IPS-20b (cell line): Measurements from ENCODE around the gene TOR1AIP1.

Experiments used
- H3K27ac ChIP-seq: one replicate; pipeline ENCODE4 v1.5.1; 2013; ENCODE audit warnings: low read length
- H3K27me3 ChIP-seq: 2 replicates; pipeline ENCODE4 v1.6.1; 2013; ENCODE audit warnings: mild to moderate bottlenecking, low read length, inconsistent platforms; ENCODE audit not compliant: insufficient read depth
- H3K36me3 ChIP-seq: 2 replicates; pipeline ENCODE4 v1.6.1; 2013; ENCODE audit warnings: low read depth, mild to moderate bottlenecking, inconsistent platforms, low read length, moderate library complexity; ENCODE audit not compliant: insufficient read depth
- H3K4me1 ChIP-seq: 2 replicates; pipeline ENCODE4 v1.6.1; 2013; ENCODE audit warnings: mild to moderate bottlenecking, control low read depth, inconsistent platforms, low read length, moderate library complexity; ENCODE audit not compliant: insufficient read depth
- H3K4me3 ChIP-seq: 2 replicates; pipeline ENCODE4 v1.5.1; 2013; ENCODE audit warnings: mild to moderate bottlenecking, low read length, inconsistent platforms
- H3K9ac ChIP-seq: 2 replicates; pipeline ENCODE4 v1.6.1; 2013; ENCODE audit warnings: low read depth, mild to moderate bottlenecking, inconsistent platforms, low read length, moderate library complexity
- H3K9me3 ChIP-seq: 2 replicates; pipeline ENCODE4 v1.6.1; 2013; ENCODE audit warnings: mild to moderate bottlenecking, low read depth, low read length, inconsistent platforms; ENCODE audit not compliant: insufficient read depth

Gene TOR1AIP1

GRCh38 chr1:179883040-179883744, 1.1 kb downstream of the TOR1AIP1 start:
- H3K36me3 ChIP-seq: peaks cover 30% of the 10 kb centered on the region
- H3K4me1 ChIP-seq: peaks cover 4% of the 10 kb centered on the region; the same call in 1 of the 2 replicates
- peak overlapping the region; percentile 44 for H3K27ac ChIP-seq
- no peaks in the 10 kb centered on the region for H3K27me3 ChIP-seq
- H3K4me3 ChIP-seq: peak overlapping the region; percentile 87
- no peaks in the 10 kb centered on the region for H3K9me3 ChIP-seq
- peak overlapping the region; percentile 93 for H3K9ac ChIP-seq

GRCh38 chr1:179883745-179884138, 1.7 kb downstream of the TOR1AIP1 start:
- peaks cover 30% of the 10 kb centered on the region for H3K36me3 ChIP-seq
- H3K27me3 ChIP-seq: no peaks in the 10 kb centered on the region
- H3K9me3 ChIP-seq: no peaks in the 10 kb centered on the region
- H3K4me3 ChIP-seq: peak overlapping the region; percentile 87
- H3K4me1 ChIP-seq: peaks cover 4% of the 10 kb centered on the region; the same call in 1 of the 2 replicates
- H3K9ac ChIP-seq: peak overlapping the region; percentile 93; the same call in 1 of the 2 replicates
- no peak overlapping the region for H3K27ac ChIP-seq

- H3K27ac ChIP-seq: no peak overlapping the region
- no peaks in the 10 kb centered on the region for H3K9me3 ChIP-seq
- H3K27me3 ChIP-seq: no peaks in the 10 kb centered on the region
- no peak overlapping the region for H3K9ac ChIP-seq
- H3K4me1 ChIP-seq: no peaks in the 10 kb centered on the region
- no peak overlapping the region for H3K4me3 ChIP-seq
- H3K36me3 ChIP-seq: peaks cover 55% of the 10 kb centered on the region
These were observed 6.0 kb downstream of the TOR1AIP1 start for GRCh38 chr1:179888071-179888470.

GRCh38 chr1:179889589-179889988, 7.5 kb downstream of the TOR1AIP1 start:
- Histone ChIP-seq H3K9me3 (no peaks in the 10 kb centered on the region), H3K4me3 (no peak overlapping the region), H3K27me3 (no peaks in the 10 kb centered on the region), H3K4me1 (no peaks in the 10 kb centered on the region), H3K36me3 (peaks cover 53% of the 10 kb centered on the region), H3K27ac (no peak overlapping the region), H3K9ac (no peak overlapping the region)

- no peak overlapping the region for H3K9ac ChIP-seq
- H3K27me3 ChIP-seq: no peaks in the 10 kb centered on the region
- peaks cover 38% of the 10 kb centered on the region for H3K36me3 ChIP-seq
- no peaks in the 10 kb centered on the region for H3K4me1 ChIP-seq
- H3K4me3 ChIP-seq: no peak overlapping the region
- no peaks in the 10 kb centered on the region for H3K9me3 ChIP-seq
- H3K27ac ChIP-seq: no peak overlapping the region
These were observed 28.8 kb downstream of the TOR1AIP1 start for GRCh38 chr1:179910934-179911333.

GRCh38 chr1:179911812-179912211, 29.7 kb downstream of the TOR1AIP1 start:
- H3K9me3 ChIP-seq: no peaks in the 10 kb centered on the region
- no peak overlapping the region for H3K9ac ChIP-seq
- no peak overlapping the region for H3K4me3 ChIP-seq
- H3K27me3 ChIP-seq: no peaks in the 10 kb centered on the region
- H3K36me3 ChIP-seq: peaks cover 40% of the 10 kb centered on the region
- no peak overlapping the region for H3K27ac ChIP-seq
- H3K4me1 ChIP-seq: no peaks in the 10 kb centered on the region

- H3K36me3 ChIP-seq: peaks cover 39% of the 10 kb centered on the region
- peaks cover 18% of the 10 kb centered on the region for H3K4me1 ChIP-seq
- H3K9me3 ChIP-seq: no peaks in the 10 kb centered on the region
- no peak overlapping the region for H3K4me3 ChIP-seq
- no peaks in the 10 kb centered on the region for H3K27me3 ChIP-seq
- H3K9ac ChIP-seq: no peak overlapping the region
- H3K27ac ChIP-seq: no peak overlapping the region
These were observed 35.7 kb downstream of the TOR1AIP1 start for GRCh38 chr1:179917601-179918429.

GRCh38 chr1:179921472-179921871, 39.4 kb downstream of the TOR1AIP1 start:
- no peak overlapping the region for H3K27ac ChIP-seq
- no peaks in the 10 kb centered on the region for H3K9me3 ChIP-seq
- no peaks in the 10 kb centered on the region for H3K27me3 ChIP-seq
- H3K4me3 ChIP-seq: 0 out of 2 replicates have a peak overlapping the region, but pooled peaks have one; percentile 15
- no peak overlapping the region for H3K9ac ChIP-seq
- H3K4me1 ChIP-seq: peaks cover 18% of the 10 kb centered on the region
- peaks cover 17% of the 10 kb centered on the region for H3K36me3 ChIP-seq

GRCh38 chr1:179921981-179922872, 40.1 kb downstream of the TOR1AIP1 start:
- Histone ChIP-seq H3K27me3 (no peaks in the 10 kb centered on the region), H3K4me3 (no peak overlapping the region), H3K36me3 (peaks cover 15% of the 10 kb centered on the region), H3K9me3 (no peaks in the 10 kb centered on the region), H3K4me1 (peaks cover 18% of the 10 kb centered on the region), H3K9ac (no peak overlapping the region; the same call in 1 of the 2 replicates), H3K27ac (no peak overlapping the region)

GRCh38 chr1:179923029-179923428, 40.9 kb downstream of the TOR1AIP1 start:
- H3K9me3 ChIP-seq: no peaks in the 10 kb centered on the region

GRCh38 chr1:179924268-179924667, 42.2 kb downstream of the TOR1AIP1 start:
- no peak overlapping the region for H3K27ac ChIP-seq
- peaks cover 18% of the 10 kb centered on the region for H3K4me1 ChIP-seq
- H3K36me3 ChIP-seq: no peaks in the 10 kb centered on the region
- no peaks in the 10 kb centered on the region for H3K27me3 ChIP-seq
- no peaks in the 10 kb centered on the region for H3K9me3 ChIP-seq
- H3K4me3 ChIP-seq: no peak overlapping the region
- H3K9ac ChIP-seq: no peak overlapping the region

More at GRCh38 chr1:179923029-179923428, 40.9 kb downstream of the TOR1AIP1 start:
- H3K36me3 ChIP-seq: peaks cover 7% of the 10 kb centered on the region
- H3K4me3 ChIP-seq: no peak overlapping the region
- H3K9ac ChIP-seq: no peak overlapping the region
- H3K27ac ChIP-seq: no peak overlapping the region
- H3K27me3 ChIP-seq: no peaks in the 10 kb centered on the region
- peaks cover 18% of the 10 kb centered on the region for H3K4me1 ChIP-seq
